CD14-positive monocyte (primary cell): ENCODE measurements around the gene DUOX2. TPM values are rescaled to one million over a fixed set of nuclear protein-coding genes. Genes with fewer than 3 reads are reported as not detected.
"Not testable (repeated sequence)": the region's sequence is repeated elsewhere in the genome, so short reads cannot be mapped to it uniquely, and the experiment has no call there.

Source experiments
- DNase-seq, 3 donors: peaks; one replicate each; pipeline ENCODE4 v3.0.0-alpha.2; 2011 to 2022
- H2AFZ ChIP-seq: 2 replicates; pipeline ENCODE4 v1.6.0; 2012; ENCODE audit warnings: mild to moderate bottlenecking, low read depth, low read length, inconsistent platforms; ENCODE audit not compliant: insufficient read depth, poor library complexity, severe bottlenecking
- H3K27ac ChIP-seq, 2 donors: 1 replicate in 1 of 2; 2 replicates in 1 of 2; pipeline ENCODE4 v1.5.1; 2012 to 2013; ENCODE audit warnings: low read length in 2 of 2, control low read depth in 1 of 2, inconsistent platforms in 1 of 2, low read depth in 1 of 2, mild to moderate bottlenecking in 1 of 2
- H3K27me3 ChIP-seq, 2 donors: one replicate each; pipeline versions ENCODE4 v1.6.0 to v1.6.1; 2011 to 2013; ENCODE audit warnings: low read length in 2 of 2; ENCODE audit not compliant: control insufficient read depth in 2 of 2, insufficient read depth in 2 of 2
- H3K36me3 ChIP-seq, 2 donors: replicated peaks in 1 of 2; 1 replicate in 1 of 2; 2 replicates in 1 of 2; pipeline versions ENCODE4 v1.5.1 to v1.6.1; 2012 to 2013; ENCODE audit warnings: low read length in 2 of 2, control low read depth in 1 of 2, inconsistent platforms in 1 of 2, mild to moderate bottlenecking in 1 of 2; ENCODE audit not compliant: insufficient read depth in 2 of 2, control insufficient read depth in 1 of 2
- H3K4me1 ChIP-seq, 2 donors: 1 replicate in 1 of 2; 2 replicates in 1 of 2; pipeline versions ENCODE4 v1.5.1 to v1.6.1; 2012 to 2013; ENCODE audit warnings: low read length in 2 of 2, control low read depth in 1 of 2, inconsistent platforms in 1 of 2, mild to moderate bottlenecking in 1 of 2, moderate library complexity in 1 of 2; ENCODE audit not compliant: insufficient read depth in 2 of 2, control insufficient read depth in 1 of 2
- H3K4me2 ChIP-seq: replicated peaks from 2 replicates; pipeline ENCODE3; 2012; ENCODE audit warnings: low read length, moderate library complexity, mild to moderate bottlenecking; ENCODE audit not compliant: poor library complexity, severe bottlenecking; ENCODE audit errors: extremely low read depth
- H3K4me3 ChIP-seq, 3 experiments: fragments of 200-600 bp in 1 of 3; sonication (generic) in 1 of 3; replicated peaks in 1 of 3; 1 replicate in 2 of 3; 2 replicates in 1 of 3; pipeline ENCODE4 v1.5.1; 2011 to 2013; ENCODE audit warnings: low read length in 3 of 3, mild to moderate bottlenecking in 3 of 3, control low read depth in 2 of 3, low read depth in 2 of 3, inconsistent platforms in 1 of 3, moderate library complexity in 1 of 3
- H3K79me2 ChIP-seq: 2 replicates; pipeline ENCODE4 v1.6.0; 2012; ENCODE audit warnings: mild to moderate bottlenecking, control low read depth, inconsistent platforms, low read length, moderate library complexity; ENCODE audit not compliant: insufficient read depth
- H3K9ac ChIP-seq: 2 replicates; pipeline ENCODE4 v1.6.0; 2017; ENCODE audit warnings: low read length, mild to moderate bottlenecking; ENCODE audit not compliant: insufficient read depth, poor library complexity, severe bottlenecking
- H3K9me3 ChIP-seq, 2 donors: replicated peaks in 1 of 2; 1 replicate in 1 of 2; 2 replicates in 1 of 2; pipeline versions ENCODE4 v1.5.1 to v1.6.1; 2012 to 2013; ENCODE audit warnings: low read length in 2 of 2, control low read depth in 1 of 2; ENCODE audit not compliant: control insufficient read depth in 1 of 2, insufficient read depth in 1 of 2
- H4K20me1 ChIP-seq: 2 replicates; pipeline ENCODE4 v1.6.0; 2012; ENCODE audit warnings: mild to moderate bottlenecking, low read length, control low read depth, moderate library complexity; ENCODE audit not compliant: insufficient read depth
- H3K27ac Mint-ChIP-seq, 7 donors: one replicate each; pipeline ENCODE4 v1.8.0; 2020; ENCODE audit warnings: mild to moderate bottlenecking in 7 of 7, mixed read lengths in 7 of 7, moderate library complexity in 6 of 7, inconsistent platforms in 2 of 7
- H3K27me3 Mint-ChIP-seq, 3 donors: one replicate each; pipeline ENCODE4 v1.8.0; 2021 to 2022; ENCODE audit warnings: low read depth in 3 of 3, mild to moderate bottlenecking in 3 of 3, mixed read lengths in 3 of 3, moderate library complexity in 3 of 3, inconsistent platforms in 1 of 3
- H3K36me3 Mint-ChIP-seq, 2 donors: one replicate each; pipeline ENCODE4 v1.8.0; 2020; ENCODE audit warnings: mixed read lengths in 2 of 2, inconsistent platforms in 1 of 2, mild to moderate bottlenecking in 1 of 2
- H3K4me1 Mint-ChIP-seq: one replicate; pipeline ENCODE4 v1.8.0; 2020; ENCODE audit warnings: mild to moderate bottlenecking, mixed read lengths
- H3K4me3 Mint-ChIP-seq, 2 donors: one replicate each; pipeline ENCODE4 v1.8.0; 2020; ENCODE audit warnings: mild to moderate bottlenecking in 2 of 2, mixed read lengths in 2 of 2, moderate library complexity in 1 of 2
- H3K9me3 Mint-ChIP-seq, 7 donors: one replicate each; pipeline ENCODE4 v1.8.0; 2020 to 2022; ENCODE audit warnings: mixed read lengths in 7 of 7, mild to moderate bottlenecking in 6 of 7, moderate library complexity in 6 of 7, inconsistent platforms in 2 of 7
- WGBS: methylation state at CpG from one replicate; pipeline ENCODE4 v1.1.5; 2013; ENCODE audit warnings: missing lambda C conversion rate; ENCODE audit not compliant: insufficient coverage; 5-methylcytosine and 5-hydroxymethylcytosine counted together
- intact Hi-C, 2 donors: fragments of 100-400 bp; cut with micrococcal nuclease; formaldehyde crosslinking; loops; one replicate each; pipeline versions ENCODE4 v1.15.0 to v1.15.1; 2023
- polyA plus RNA-seq, 3 donors: library from polyadenylated mRNA; depleted of rRNA in 1 of 3; unstranded in 2 of 3; stranded (reverse) in 1 of 3; fragments of 300-500 nt in 2 of 3; fragments of >200 nt in 1 of 3; fragmentation: Illumina TruSeq in 2 of 3; gene quantifications; 1 replicate in 2 of 3; 2 replicates in 1 of 3; pipeline ENCODE4 v1.2.3, GENCODE V29; 2012 to 2021

DUOX2 gene
- polyA plus RNA-seq, 3 donors, result 0.01 TPM; not detected in 2

DNA sequence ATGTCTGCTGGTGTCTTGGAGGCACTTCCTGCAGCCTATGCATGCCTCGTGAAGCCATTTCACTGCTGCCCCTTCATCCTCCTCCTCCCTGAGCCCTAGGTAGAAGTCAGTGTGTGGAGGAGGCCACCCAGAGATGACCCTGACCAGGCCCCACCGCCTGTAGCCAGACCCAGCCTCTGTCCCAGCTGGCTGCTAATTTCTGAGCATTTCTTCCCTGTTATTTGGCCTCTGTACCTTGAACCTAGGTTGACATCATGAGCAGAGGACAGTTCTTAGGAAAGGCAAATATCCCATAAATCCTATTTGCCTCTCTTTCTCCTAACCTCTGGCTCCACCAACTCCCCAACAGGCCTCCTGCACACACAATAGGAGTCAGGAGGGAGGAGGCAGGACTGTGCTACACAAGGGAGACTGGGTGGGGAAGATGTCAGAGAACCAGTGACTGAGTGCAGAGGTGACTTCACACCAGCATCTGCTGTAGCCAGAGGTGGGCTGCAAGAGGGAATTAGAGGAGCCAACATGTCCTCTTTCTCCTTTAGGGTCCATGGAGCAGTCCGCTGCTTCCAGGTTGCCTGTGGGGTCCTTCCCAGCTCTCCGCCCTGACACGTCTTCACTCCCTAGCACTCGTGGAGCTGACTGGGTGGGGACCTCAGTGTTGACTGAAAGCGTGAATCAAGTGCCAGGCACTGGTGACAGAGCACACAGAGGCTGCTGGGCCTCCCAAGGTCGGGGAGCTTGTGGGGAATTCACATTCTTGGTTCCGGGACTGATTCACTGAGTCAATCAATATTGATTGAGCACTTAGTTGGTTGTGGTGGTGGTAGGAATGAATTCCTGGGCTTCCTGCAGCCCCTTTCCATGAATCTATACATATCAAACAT is 38.3 kb downstream of the DUOX2 start:
- H3K9me3 Mint-ChIP-seq, H3K36me3 Mint-ChIP-seq, H3K27ac ChIP-seq, H3K27me3 Mint-ChIP-seq, H2AFZ ChIP-seq, H3K79me2 ChIP-seq, H3K4me3 ChIP-seq, intact Hi-C loops, H3K27me3 ChIP-seq, H3K4me2 ChIP-seq, H3K4me3 Mint-ChIP-seq, H4K20me1 ChIP-seq, DNase-seq, H3K4me1 ChIP-seq, H3K9ac ChIP-seq, H3K9me3 ChIP-seq, H3K36me3 ChIP-seq: not testable (repeated sequence)
- peak overlapping the region in 1 of 7 donors; percentile 68 for H3K27ac Mint-ChIP-seq
- peaks cover 11% of the 10 kb centered on the region for H3K4me1 Mint-ChIP-seq
- no CpG with 5 or more reads among the region's 9 CpGs for WGBS

DNA sequence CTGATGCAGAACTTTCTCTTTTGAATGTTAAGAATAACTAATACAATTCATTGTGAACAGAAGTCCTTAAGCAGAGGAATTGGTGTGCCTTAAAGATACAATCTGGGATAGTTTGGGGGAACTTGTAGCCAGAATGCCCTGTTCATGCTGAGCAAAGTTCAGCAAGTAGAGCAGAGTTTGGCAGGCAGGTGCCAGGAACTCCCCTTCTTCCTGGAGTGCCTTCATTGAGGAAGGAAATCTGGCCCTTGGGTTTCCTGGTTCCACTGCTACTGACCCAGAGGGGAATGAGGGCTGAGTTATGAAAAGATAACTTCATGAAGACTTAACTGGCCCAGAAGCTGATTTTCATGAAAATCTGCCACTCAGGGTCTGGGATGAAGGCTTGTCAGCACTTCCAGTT is 40.4 kb downstream of the DUOX2 start:
- H3K4me1 Mint-ChIP-seq, result peaks cover 14% of the 10 kb centered on the region
- H3K4me3 Mint-ChIP-seq, H3K27ac Mint-ChIP-seq, H3K79me2 ChIP-seq, H4K20me1 ChIP-seq, H3K9me3 ChIP-seq, H3K27ac ChIP-seq, H3K27me3 Mint-ChIP-seq, H3K4me3 ChIP-seq, H3K4me2 ChIP-seq, H3K4me1 ChIP-seq, H3K9me3 Mint-ChIP-seq, H3K27me3 ChIP-seq, DNase-seq, intact Hi-C loops, H2AFZ ChIP-seq, H3K9ac ChIP-seq: not testable (repeated sequence)
- H3K36me3 ChIP-seq, result peaks cover 7 to 12% of the 10 kb centered on the region in 2 donors
- H3K36me3 Mint-ChIP-seq, result peaks cover 18 to 23% of the 10 kb centered on the region in 2 donors

DNA sequence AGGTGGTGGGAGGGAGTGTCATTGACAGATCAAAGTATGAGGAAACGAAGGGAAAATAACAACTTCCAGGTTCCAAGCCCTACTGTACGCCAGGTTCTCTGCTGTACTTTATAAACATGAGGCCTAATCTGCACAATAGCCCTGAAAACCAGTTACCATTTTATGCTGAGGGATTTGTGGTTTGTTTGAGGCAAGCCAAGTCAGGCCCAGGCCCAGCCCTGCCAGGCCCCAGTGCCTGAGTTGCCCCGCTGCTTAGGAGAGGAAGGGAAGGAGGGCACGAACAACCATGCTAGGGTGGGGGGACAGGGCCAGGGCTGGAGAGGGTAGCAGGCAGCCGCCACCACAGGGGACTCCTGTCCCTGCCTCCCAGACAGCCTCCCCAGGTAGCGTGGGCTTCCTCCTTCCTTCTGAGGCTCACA is 44.0 kb downstream of the DUOX2 start:
- not testable (repeated sequence) for DNase-seq

More for the DNA sequence above, 44.0 kb downstream of the DUOX2 start:
- H3K9me3 Mint-ChIP-seq, H3K27me3 ChIP-seq, H3K4me3 Mint-ChIP-seq, H3K4me2 ChIP-seq, H2AFZ ChIP-seq, H3K27ac ChIP-seq, H3K4me3 ChIP-seq, H3K27me3 Mint-ChIP-seq, H4K20me1 ChIP-seq, intact Hi-C loops, H3K79me2 ChIP-seq, H3K9me3 ChIP-seq, H3K4me1 ChIP-seq, H3K9ac ChIP-seq, H3K4me1 Mint-ChIP-seq: not testable (repeated sequence)
- no CpG with 5 or more reads among the region's 6 CpGs for WGBS
- peaks cover 28 to 39% of the 10 kb centered on the region in 2 donors for H3K36me3 Mint-ChIP-seq
- H3K36me3 ChIP-seq, result peaks cover 9 to 28% of the 10 kb centered on the region in 2 donors
- peak overlapping the region in 1 of 7 donors; percentile 65 for H3K27ac Mint-ChIP-seq
